ENCODE results near the gene GPR34. TPM values are rescaled to one million over a fixed set of nuclear protein-coding genes. Genes with fewer than 3 reads are reported as not detected.
"Not testable (repeated sequence)": the region's sequence is repeated elsewhere in the genome, so short reads cannot be mapped to it uniquely, and the experiment has no call there.

The GPR34 gene
- polyA plus RNA-seq (ENCODE audit: insufficient read length in 12 of 12), result 10 to 100 TPM in 1 of 12 donors, 1 to 10 TPM in 10, not detected in 1; 4.2 to 10.6 (median 7.7) TPM
- long read RNA-seq, donor 1, partial matches to known transcripts, result 0 of 1 reads
- long read RNA-seq, donor 1, other reads (novel, unspliced or antisense), result 0 of 1 reads
- long read RNA-seq, donor 2, partial matches to known transcripts, result 0 of 2 reads
- long read RNA-seq, donor 2, other reads (novel, unspliced or antisense), result 0 of 2 reads
- long read RNA-seq, donor 3, partial matches to known transcripts, result 0 of 1 reads
- long read RNA-seq, donor 3, other reads (novel, unspliced or antisense), result 0 of 1 reads
- long read RNA-seq, donor 4, result 0 reads
- long read RNA-seq, donor 5, partial matches to known transcripts, result 0 of 4 reads
- long read RNA-seq, donor 5, other reads (novel, unspliced or antisense), result 0 of 4 reads
- long read RNA-seq, donor 6, partial matches to known transcripts, result 0 of 2 reads
- long read RNA-seq, donor 6, other reads (novel, unspliced or antisense), result 0 of 2 reads
- long read RNA-seq, donor 7, partial matches to known transcripts, result 0 of 2 reads
- long read RNA-seq, donor 7, other reads (novel, unspliced or antisense), result 0 of 2 reads
- long read RNA-seq, donor 8, partial matches to known transcripts, result 0 of 2 reads
- long read RNA-seq, donor 8, other reads (novel, unspliced or antisense), result 0 of 2 reads
- long read RNA-seq, donor 9, partial matches to known transcripts, result 0 of 2 reads
- long read RNA-seq, donor 9, other reads (novel, unspliced or antisense), result 0 of 2 reads
- long read RNA-seq, donor 10, partial matches to known transcripts, result 0 of 1 reads
- long read RNA-seq, donor 10, other reads (novel, unspliced or antisense), result 0 of 1 reads
- long read RNA-seq, donor 11, partial matches to known transcripts, result 0 of 3 reads
- long read RNA-seq, donor 11, other reads (novel, unspliced or antisense), result 0 of 3 reads

GRCh38 chrX:41688835-41689234 is at the start of gene GPR34:
Gene GPR34 (plus strand): TSS chrX:41688973. CDS start chrX:41695634, 6,661 bp downstream.
- no peak for DNase-seq

- DNase-seq, result not testable (repeated sequence)
These were observed 42.6 kb upstream of the GPR34 start for GRCh38 chrX:41646201-41646600.

GRCh38 chrX:41653125-41653524 is 35.6 kb upstream of the GPR34 start:
- DNase-seq, result no peak

- no peak for DNase-seq
These were observed 33.7 kb upstream of the GPR34 start for GRCh38 chrX:41655101-41655500.

- DNase-seq, result no peak
These were observed 33.1 kb upstream of the GPR34 start for GRCh38 chrX:41655631-41656030.

GRCh38 chrX:41661366-41662095 is 27.2 kb upstream of the GPR34 start:
- DNase-seq, result no peak

- DNase-seq, result no peak
These were observed 24.3 kb upstream of the GPR34 start for GRCh38 chrX:41664375-41664901.

- DNase-seq, result no peak
These were observed 23.9 kb upstream of the GPR34 start for GRCh38 chrX:41664908-41665307.

- peak; percentile 29 for DNase-seq
These were observed 23.1 kb upstream of the GPR34 start for GRCh38 chrX:41665686-41666085.

- DNase-seq, result no peak
These were observed 22.5 kb upstream of the GPR34 start for GRCh38 chrX:41666251-41666650.

- no peak for DNase-seq
These were observed 21.1 kb upstream of the GPR34 start for GRCh38 chrX:41667631-41668030.

- DNase-seq, result no peak
These were observed 18.7 kb upstream of the GPR34 start for GRCh38 chrX:41670112-41670511.

- DNase-seq, result no peak
These were observed 17.7 kb upstream of the GPR34 start for GRCh38 chrX:41671082-41671481.

GRCh38 chrX:41672643-41673042 is 16.1 kb upstream of the GPR34 start:
- DNase-seq, result no peak

- not testable (repeated sequence) for DNase-seq
These were observed 12.4 kb upstream of the GPR34 start for GRCh38 chrX:41676361-41676760.

GRCh38 chrX:41677183-41678060 is 11.4 kb upstream of the GPR34 start:
- no peak for DNase-seq

GRCh38 chrX:41684138-41684537 is 4.6 kb upstream of the GPR34 start:
- no peak for DNase-seq

- DNase-seq, result no peak
These were observed 3.8 kb upstream of the GPR34 start for GRCh38 chrX:41684940-41685339.

- DNase-seq, result no peak
These were observed 2.0 kb upstream of the GPR34 start for GRCh38 chrX:41686788-41687187.

- DNase-seq, result no peak
These were observed 617 bp upstream of the GPR34 start for GRCh38 chrX:41688156-41688555.

- no peak for DNase-seq
These were observed 938 bp downstream of the GPR34 start for GRCh38 chrX:41689711-41690110.
